Heart right ventricle (tissue), 16 donors: ENCODE data around the gene RAD51B. TPM values are rescaled to one million over a fixed set of nuclear protein-coding genes. Genes with fewer than 3 reads are reported as not detected.
A peak's percentile ranks its signal among the peaks of the same experiment; 100 is the strongest.

ENCODE experiments used
- ATAC-seq, 8 donors: fragments of 200-7000 bp; cut with Tn5 transposase; one replicate each; pipeline ENCODE4 v1.9.1; 2020; ENCODE audit warnings: mild to moderate bottlenecking in 8 of 8, moderate library complexity in 8 of 8, moderate number of reproducible peaks in 1 of 8
- DNase-seq, 2 donors: peaks; one replicate each; pipeline ENCODE4 v3.0.0-alpha.2; 2020
- H3K27ac ChIP-seq, 10 donors: fragments of 200-600 bp; sonication (generic) in 2 of 10; one replicate each; pipeline versions ENCODE4 v1.5.0 to v1.8.0; 2020 to 2022; ENCODE audit warnings: mild to moderate bottlenecking in 3 of 10
- H3K27me3 ChIP-seq, 7 donors: fragments of 200-600 bp; one replicate each; pipeline ENCODE4 v1.8.0; 2021 to 2022; ENCODE audit warnings: mild to moderate bottlenecking in 2 of 7
- H3K36me3 ChIP-seq, 9 donors: fragments of 200-600 bp; sonication (generic) in 1 of 9; one replicate each; pipeline versions ENCODE4 v1.5.0 to v1.8.0; 2020 to 2022; ENCODE audit warnings: mild to moderate bottlenecking in 2 of 9
- H3K4me1 ChIP-seq, 9 donors: fragments of 200-600 bp; sonication (generic) in 1 of 9; one replicate each; pipeline versions ENCODE4 v1.5.0 to v1.8.0; 2020 to 2022; ENCODE audit warnings: mild to moderate bottlenecking in 4 of 9
- H3K4me3 ChIP-seq, 10 donors: fragments of 200-600 bp; sonication (generic) in 2 of 10; one replicate each; pipeline versions ENCODE4 v1.5.0 to v1.8.0; 2020 to 2022; ENCODE audit warnings: mild to moderate bottlenecking in 7 of 10, moderate library complexity in 2 of 10
- H3K9me3 ChIP-seq, 11 donors: fragments of 200-600 bp in 10 of 11; sonication (generic) in 2 of 11; one replicate each; pipeline versions ENCODE4 v1.5.0 to v1.8.0; 2013 to 2022; ENCODE audit warnings: mild to moderate bottlenecking in 2 of 11, control low read depth in 1 of 11, moderate library complexity in 1 of 11
- CTCF ChIP-seq, 9 donors: fragments of 200-600 bp; sonication (generic) in 2 of 9; IDR thresholded peaks; one replicate each; pipeline versions ENCODE4 v1.5.0 to v1.8.0; 2021 to 2022; ENCODE audit warnings: antibody characterized with exemption in 9 of 9, mild to moderate bottlenecking in 5 of 9, moderate library complexity in 1 of 9
- WGBS, 2 donors: extraction: QIAGEN DNeasy Blood & Tissue Kit; methylation state at CpG; one replicate each; pipeline ENCODE4 v1.1.7; 2013; ENCODE audit warnings: inconsistent platforms in 1 of 2; 5-methylcytosine and 5-hydroxymethylcytosine counted together
- intact Hi-C, 10 donors: fragments of 100-400 bp; cut with DNase I; formaldehyde crosslinking; loops; one replicate each; pipeline versions ENCODE4 v1.11.1 to v1.14.2; 2022
- polyA plus RNA-seq, 2 donors: library from polyadenylated mRNA; stranded (reverse); fragments of 200-250 nt; gene quantifications; one replicate each; pipeline ENCODE4 v1.2.3, GENCODE V29; 2013
- total RNA-seq, 10 donors: library from RNA; stranded (reverse); fragmentation: NEBNext Ultra II Directional in 3 of 10; extraction: Animal tissue kit (Norgen Biotek cat#: 25700) in 3 of 10; gene quantifications; one replicate each; pipeline versions ENCODE4 v1.2.1 to v1.2.4, GENCODE V29; 2021 to 2023
- donor health status: Arrhythmogenic right ventricular cardiomyopathy.
- donor health status: ischemic (EF 13 %, LVEDD 7.1; RV severe dilation, severe dysfunction).
- donor health status: healthy with polysubstance abuse.
- donor health status: DM: no; HTN: yes; CAD: no.
- donor health status: DM: no; HTN: no; CAD: no.
- donor health status: ischemic (EF 25% LVEDD 6.9; RV normal size, moderate dysfunction).
- donor health status: ischemic (EF 25% LVEDD 5.7; RV mildly dilated, moderate dysfunction).
- donor health status: healthy.
- donor health status: DM: yes; HTN: yes; CAD: no.
- donor health status: Ischemic cardiomyopathy.
- donor health status: ischemic (EF 35%, LVEDD 5.7; RV mildly dilated, moderate dysfunction).
- donor health status: nonischemic (EF 11% LVEDD 7.7; RV severe dilation, severe dysfunction).
- donor health status: DM: yes; HTN: yes; CAD: no.
- donor health status: PGD.
- donor health status: ischemic (EF 29% LVEDD 5.4; RV normal size, mild dysfunction).
- donor health status: nonischemic (EF 23%, LVEDD 6.1; RV moderate dilation, normal function).

RAD51B gene
- total and polyA plus RNA-seq, 12 donors, result 0.88 to 8.6 (median 3.5) TPM

GRCh38 chr14:68460541-68460940 is 641.0 kb downstream of the RAD51B start:
- no peak for DNase-seq
- intact Hi-C loops, result no loop called here
- Histone ChIP-seq H3K4me3 (no peak overlapping the region), H3K9me3 (peaks cover 0 to 7% (median 0%) of the 10 kb centered on the region in 11 donors), H3K36me3 (no peaks in the 10 kb centered on the region), H3K27ac (peak overlapping the region in 7 of 10 donors; percentile 2 to 76 (median 51)), H3K4me1 (peaks cover 5 to 45% (median 26%) of the 10 kb centered on the region in 9 donors), H3K27me3 (no peaks in the 10 kb centered on the region)
- ATAC-seq, result peak in 6 of 8 donors; percentile 24 to 67 (median 44)
- 82 to 91% methylated on average over 1 of the region's 1 CpG for WGBS, 2 donors
- TF ChIP-seq CTCF (IDR thresholded peaks at IDR 0.05), result no peak

GRCh38 chr14:68461086-68461485 is 641.5 kb downstream of the RAD51B start:
- intact Hi-C loops, result no loop called here
- TF ChIP-seq CTCF (IDR thresholded peaks at IDR 0.05), result no peak
- no peaks in the 10 kb centered on the region for H3K27me3 ChIP-seq
- H3K36me3 ChIP-seq, result no peaks in the 10 kb centered on the region
- H3K4me3 ChIP-seq, result no peak overlapping the region
- peaks cover 5 to 48% (median 26%) of the 10 kb centered on the region in 9 donors for H3K4me1 ChIP-seq
- ATAC-seq (no peak), DNase-seq (no peak)
- H3K9me3 ChIP-seq, result peaks cover 0 to 2% (median 0%) of the 10 kb centered on the region in 11 donors
- 81 to 82% methylated on average over 4 of the region's 4 CpGs for WGBS, 2 donors
- H3K27ac ChIP-seq, result peak overlapping the region in 3 of 10 donors; percentile 41 to 76 (median 68)

GRCh38 chr14:68462683-68463082 is 643.1 kb downstream of the RAD51B start:
- Histone ChIP-seq H3K4me3 (no peak overlapping the region), H3K27ac (no peak overlapping the region), H3K4me1 (peaks cover 7 to 62% (median 30%) of the 10 kb centered on the region in 9 donors), H3K9me3 (no peaks in the 10 kb centered on the region), H3K27me3 (no peaks in the 10 kb centered on the region), H3K36me3 (no peaks in the 10 kb centered on the region)
- TF ChIP-seq CTCF (IDR thresholded peaks at IDR 0.05), result no peak
- no peak for ATAC-seq
- no peak for DNase-seq
- intact Hi-C loops, result no loop called here
- WGBS, 2 donors, result 98 to 100% methylated on average over 1 of the region's 1 CpG

GRCh38 chr14:68463299-68463698 is 643.7 kb downstream of the RAD51B start:
- ATAC-seq, result no peak
- no peak for DNase-seq
- Histone ChIP-seq H3K27ac (no peak overlapping the region), H3K9me3 (no peaks in the 10 kb centered on the region), H3K4me3 (no peak overlapping the region), H3K36me3 (no peaks in the 10 kb centered on the region), H3K4me1 (peaks cover 7 to 62% (median 26%) of the 10 kb centered on the region in 9 donors), H3K27me3 (no peaks in the 10 kb centered on the region)
- intact Hi-C loops, result no loop called here
- no peak for TF ChIP-seq CTCF (IDR thresholded peaks at IDR 0.05)
